ENCODE data around the gene SFRP5.

The SFRP5 gene

GRCh38 chr10:97771913-97772823, at the start of gene SFRP5:
SFRP5 (minus strand) TSS chr10:97771999; CDS start chr10:97771833, 166 bp downstream.
- no peak for DNase-seq

- DNase-seq, result no peak
Measured at GRCh38 chr10:97820096-97820704, 48.4 kb upstream of the SFRP5 start.

- no peak for DNase-seq
Measured at GRCh38 chr10:97818572-97818971, 46.8 kb upstream of the SFRP5 start.

GRCh38 chr10:97816609-97817008, 44.8 kb upstream of the SFRP5 start:
- no peak for DNase-seq

- no peak for DNase-seq
Measured at GRCh38 chr10:97814996-97815395, 43.2 kb upstream of the SFRP5 start.

- no peak for DNase-seq
Measured at GRCh38 chr10:97813311-97813710, 41.5 kb upstream of the SFRP5 start.

GRCh38 chr10:97812696-97813095, 40.9 kb upstream of the SFRP5 start:
- no peak for DNase-seq

GRCh38 chr10:97811958-97812357, 40.2 kb upstream of the SFRP5 start:
- DNase-seq, result no peak

- no peak for DNase-seq
Measured at GRCh38 chr10:97810446-97810845, 38.6 kb upstream of the SFRP5 start.

GRCh38 chr10:97805949-97806348, 34.1 kb upstream of the SFRP5 start:
- DNase-seq, result no peak

GRCh38 chr10:97805096-97805884, 33.5 kb upstream of the SFRP5 start:
- DNase-seq, result no peak

GRCh38 chr10:97801422-97801821, 29.6 kb upstream of the SFRP5 start:
- DNase-seq, result no peak

- no peak for DNase-seq
Measured at GRCh38 chr10:97800474-97800873, 28.7 kb upstream of the SFRP5 start.

GRCh38 chr10:97798958-97799610, 27.3 kb upstream of the SFRP5 start:
- DNase-seq, result no peak

GRCh38 chr10:97796651-97797050, 24.9 kb upstream of the SFRP5 start:
- no peak for DNase-seq

- no peak for DNase-seq
Measured at GRCh38 chr10:97795886-97796285, 24.1 kb upstream of the SFRP5 start.

- DNase-seq, result peak in 1 of 2 experiments; percentile 23
Measured at GRCh38 chr10:97791824-97792721, 20.3 kb upstream of the SFRP5 start.

GRCh38 chr10:97789770-97790397, 18.1 kb upstream of the SFRP5 start:
- DNase-seq, result no peak

GRCh38 chr10:97788552-97789442, 17.0 kb upstream of the SFRP5 start:
- DNase-seq, result no peak

- no peak for DNase-seq
Measured at GRCh38 chr10:97785731-97786130, 13.9 kb upstream of the SFRP5 start.
